HepG2 (cell line): Measurements from ENCODE around the gene LPIN3. TPM values are rescaled to one million over a fixed set of nuclear protein-coding genes. Genes with fewer than 3 reads are reported as not detected.

Experiments
- ATF6 ChIP-seq: sonication (generic); formaldehyde crosslinking; conservative IDR thresholded peaks from 2 replicates; pipeline ENCODE4 v1.4.0; 2020; ENCODE audit warnings: missing genetic modification reagents
- FOXA3 ChIP-seq: IDR thresholded peaks from 2 replicates; pipeline ENCODE4 v1.6.1; 2016; ENCODE audit warnings: missing genetic modification reagents, missing compliant biosample characterization
- HMGXB3 ChIP-seq: sonication (generic); formaldehyde crosslinking; IDR thresholded peaks from 2 replicates; pipeline ENCODE4 v1.4.0; 2020; ENCODE audit warnings: missing genetic modification reagents, borderline replicate concordance
- HNRNPK ChIP-seq: fragments of 200-400 bp; formaldehyde crosslinking; IDR thresholded peaks from 2 replicates; pipeline ENCODE4 v1.6.1; 2018; ENCODE audit warnings: low read length, low read depth, moderate library complexity, mild to moderate bottlenecking; ENCODE audit not compliant: poor library complexity, severe bottlenecking
- HOXA3 ChIP-seq: sonication (generic); formaldehyde crosslinking; IDR thresholded peaks from 2 replicates; pipeline ENCODE4 v1.5.0; 2020; ENCODE audit warnings: missing genetic modification reagents
- HOXA5 ChIP-seq: sonication (generic); formaldehyde crosslinking; IDR thresholded peaks from 2 replicates; pipeline ENCODE4 v1.4.0; 2020; ENCODE audit warnings: missing genetic modification reagents
- IRF1 ChIP-seq: sonication (generic); formaldehyde crosslinking; IDR thresholded peaks from 2 replicates; pipeline ENCODE4 v1.4.0; 2020; ENCODE audit warnings: low read depth, mild to moderate bottlenecking, missing genetic modification reagents
- KLF12 ChIP-seq: sonication (generic); formaldehyde crosslinking; IDR thresholded peaks from 2 replicates; pipeline ENCODE4 v1.4.0; 2020; ENCODE audit warnings: missing genetic modification reagents, borderline replicate concordance
- KLF15 ChIP-seq: sonication (generic); formaldehyde crosslinking; IDR thresholded peaks from 2 replicates; pipeline ENCODE4 v1.8.1; 2023; ENCODE audit warnings: borderline replicate concordance, mild to moderate bottlenecking, inconsistent platforms, missing genetic modification reagents, mixed read lengths
- MAFG ChIP-seq: sonication (generic); formaldehyde crosslinking; IDR thresholded peaks from 2 replicates; pipeline ENCODE4 v1.5.1; 2020; ENCODE audit warnings: mild to moderate bottlenecking, missing genetic modification reagents
- MBD4 ChIP-seq: IDR thresholded peaks from 2 replicates; pipeline ENCODE4 v1.6.1; 2012; ENCODE audit warnings: low read length, inconsistent platforms, borderline replicate concordance
- POLR2A ChIP-seq, 2 experiments: IDR thresholded peaks; 2 replicates each; pipeline ENCODE4 v1.6.1; 2011; ENCODE audit warnings: low read depth in 2 of 2, low read length in 2 of 2, mild to moderate bottlenecking in 1 of 2, moderate library complexity in 1 of 2; ENCODE audit not compliant: insufficient read depth in 1 of 2
- PPARG ChIP-seq: conservative IDR thresholded peaks from 2 replicates; pipeline ENCODE4 v1.6.1; 2016; ENCODE audit warnings: missing biosample characterization, missing genetic modification reagents
- RARA ChIP-seq: IDR thresholded peaks from 2 replicates; pipeline ENCODE4 v1.6.1; 2016; ENCODE audit warnings: missing genetic modification reagents, missing compliant biosample characterization
- RFXAP ChIP-seq: sonication (generic); formaldehyde crosslinking; IDR thresholded peaks from 2 replicates; pipeline ENCODE4 v1.4.0; 2020; ENCODE audit warnings: missing genetic modification reagents, borderline replicate concordance
- RXRA ChIP-seq: sonication (generic); formaldehyde crosslinking; IDR thresholded peaks from 2 replicates; pipeline ENCODE4 v1.5.1; 2020; ENCODE audit warnings: missing genetic modification reagents
- ZFAT ChIP-seq: sonication (generic); formaldehyde crosslinking; conservative IDR thresholded peaks from 2 replicates; pipeline ENCODE4 v1.8.1; 2023; ENCODE audit warnings: missing genetic modification reagents, inconsistent platforms
- ZFP41 ChIP-seq: sonication (generic); formaldehyde crosslinking; IDR thresholded peaks from 2 replicates; pipeline ENCODE4 v1.4.0; 2020; ENCODE audit warnings: mild to moderate bottlenecking, missing genetic modification reagents, borderline replicate concordance
- ZNF121 ChIP-seq: sonication (generic); formaldehyde crosslinking; IDR thresholded peaks from 2 replicates; pipeline ENCODE4 v1.5.0; 2020; ENCODE audit warnings: mild to moderate bottlenecking, missing genetic modification reagents
- ZNF263 ChIP-seq: sonication (generic); formaldehyde crosslinking; IDR thresholded peaks from 2 replicates; pipeline ENCODE4 v1.4.0; 2020; ENCODE audit warnings: missing genetic modification reagents
- ZNF451 ChIP-seq: sonication (generic); formaldehyde crosslinking; IDR thresholded peaks from 2 replicates; pipeline ENCODE4 v1.5.0; 2020; ENCODE audit warnings: mild to moderate bottlenecking, missing genetic modification reagents
- ZNF562 ChIP-seq: sonication (generic); formaldehyde crosslinking; IDR thresholded peaks from 2 replicates; pipeline ENCODE4 v1.8.0; 2022; ENCODE audit warnings: missing genetic modification reagents, borderline replicate concordance
- ZSCAN9 ChIP-seq: IDR thresholded peaks from 2 replicates; pipeline ENCODE4 v1.6.1; 2016; ENCODE audit warnings: borderline replicate concordance
- ZZZ3 ChIP-seq: sonication (generic); formaldehyde crosslinking; IDR thresholded peaks from 2 replicates; pipeline ENCODE4 v1.4.0; 2020; ENCODE audit warnings: missing genetic modification reagents, mild to moderate bottlenecking, borderline replicate concordance
- polyA plus RNA-seq, 8 experiments: library from polyadenylated mRNA; depleted of rRNA in 3 of 8; stranded (reverse) in 7 of 8; unstranded in 1 of 8; fragments of >200 nt; fragmentation: Illumina TruSeq in 4 of 8; extraction: Trizol in 4 of 8; gene quantifications; 2 replicates each; pipeline versions ENCODE4 v1.2.1 to v1.2.3, GENCODE V29; 2011 to 2016; ENCODE audit warnings: low read depth in 4 of 8, missing spikeins in 1 of 8, mixed read lengths in 1 of 8; ENCODE audit not compliant: insufficient read depth in 1 of 8
- total RNA-seq, 5 experiments: library from RNA; depleted of rRNA; stranded (reverse); fragments of >200 nt; fragmentation: Illumina TruSeq; extraction: Trizol; gene quantifications; 2 replicates each; pipeline ENCODE4 v1.2.3, GENCODE V29; 2016; ENCODE audit warnings: low read depth in 1 of 5

LPIN3 gene
- total and polyA plus RNA-seq, 2 of the 13 experiments (the other 11 are each of a cell fraction or from before 2014, with no cell fraction given) = 14.2 to 28.6 TPM

GRCh38 chr20:41317546-41318270, 22.9 kb upstream of the LPIN3 start, which contains the start of gene ZHX3 (continued):
- TF ChIP-seq ZNF562 (no peak), MAFG (no peak), HMGXB3 (no peak), RFXAP (CRISPR knock-in tag) (0 out of 2 replicates have a peak, but pooled peaks have one; percentile 75), ZFP41 (0 out of 2 replicates have a peak, but pooled peaks have one; percentile 56), ZNF451 (CRISPR knock-in tag) (peak; percentile 27; the same call in 1 of the 2 replicates), KLF12 (CRISPR knock-in tag) (peak; percentile 55; the same call in 1 of the 2 replicates), FOXA3 (peak; percentile 31; the same call in 1 of the 2 replicates), HOXA3 (CRISPR knock-in tag) (peak; percentile 50), PPARG (CRISPR knock-in tag) (no peak), HNRNPK (peak; percentile 78), HOXA5 (CRISPR knock-in tag) (peak; percentile 77), ZNF263 (CRISPR knock-in tag) (peak; percentile 82), ZFAT (CRISPR knock-in tag) (no peak), ZZZ3 (CRISPR knock-in tag) (peak; percentile 84; the same call in 1 of the 2 replicates), ZNF121 (CRISPR knock-in tag) (no peak), RARA (0 out of 2 replicates have a peak, but pooled peaks have one; percentile 25), POLR2A (IDR thresholded peaks at IDR 0.05; ENCODE audit: insufficient read depth in 1 of 2, low read depth in 2 of 2, low read length in 2 of 2) (peak in 1 of 2 experiments; percentile 89; a peak in 3 of 4 replicates), ATF6 (peak; percentile 61; the same call in 1 of the 2 replicates), RXRA (no peak; the same call in 1 of the 2 replicates), IRF1 (CRISPR knock-in tag) (0 out of 2 replicates have a peak, but pooled peaks have one; percentile 32), ZSCAN9 (CRISPR knock-in tag) (no peak; the same call in 1 of the 2 replicates), MBD4 (no peak), KLF15 (CRISPR knock-in tag) (no peak)
